ENCODE measurements around the gene SNAP91. TPM values are rescaled to one million over a fixed set of nuclear protein-coding genes. Genes with fewer than 3 reads are reported as not detected.
A peak's percentile ranks its signal among the peaks of the same experiment; 100 is the strongest.

SNAP91 gene
- total and polyA plus RNA-seq, 9 of the 15 experiments (the other 6 are each of a cell fraction or from before 2014, with no cell fraction given): not detected

DNA sequence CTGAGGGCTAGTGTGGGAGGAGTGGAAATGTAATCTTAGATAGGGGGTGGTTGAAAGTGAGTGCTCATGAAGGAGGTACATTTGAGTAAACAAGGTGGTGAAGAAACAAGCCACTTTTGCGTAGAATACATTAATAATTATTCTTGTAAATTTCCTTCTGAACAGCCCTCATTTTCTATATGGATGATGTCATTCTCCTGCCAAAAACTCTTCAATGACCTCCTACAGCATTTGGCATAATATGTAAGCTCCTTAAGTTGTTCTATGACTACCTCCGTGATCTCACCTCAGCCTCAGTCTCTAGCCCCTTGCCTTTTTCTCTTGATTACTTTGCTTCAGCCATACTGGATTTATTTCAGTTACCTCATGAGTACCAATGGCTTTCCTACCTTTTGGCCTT lies 14.0 kb upstream of the SNAP91 start:
- BruUV-seq (replicated peaks): no TSS peak
- Histone ChIP-seq H3K79me2 (ENCODE audit: control insufficient read depth, insufficient read depth, low read length) (no peaks in the 10 kb centered on the region), H3K4me3 (no peak overlapping the region), H3K9me1 (ENCODE audit: control insufficient read depth, insufficient read depth, low read length) (no peaks in the 10 kb centered on the region), H3K9ac (ENCODE audit: insufficient read depth in 1 of 2, low read depth in 2 of 2, low read length in 2 of 2) (no peak overlapping the region), H3K36me3 (ENCODE audit: control insufficient read depth, insufficient read depth, low read length) (no peaks in the 10 kb centered on the region), H3K4me1 (replicated peaks in 1 of 2; ENCODE audit: control insufficient read depth in 2 of 2, insufficient read depth in 2 of 2, low read length in 2 of 2) (no peaks in the 10 kb centered on the region), H2AFZ (ENCODE audit: low read depth, low read length) (no peak overlapping the region), H4K20me1 (replicated peaks; ENCODE audit: control insufficient read depth, insufficient read depth, low read length) (no peaks in the 10 kb centered on the region), H3K27ac (ENCODE audit: extremely low read depth, low read depth, low read length) (no peak overlapping the region), H3K9me3 (replicated peaks; ENCODE audit: control insufficient read depth, insufficient read depth, low read depth, low read length) (no peaks in the 10 kb centered on the region), H3K4me2 (ENCODE audit: insufficient read depth, low read length) (no peak overlapping the region), H3K27me3 (ENCODE audit: control insufficient read depth in 2 of 2, insufficient read depth in 2 of 2, low read length in 2 of 2) (no peaks in the 10 kb centered on the region; a peak in 1 of 5 replicates)
- ChIA-PET POLR2A (no interaction called here), CTCF (ENCODE audit: low intra/inter-chr PET ratio) (no interaction called here)
- intact Hi-C loops (cut with micrococcal nuclease): no loop called here
- ATAC-seq: no peak
- WGBS (ENCODE audit: insufficient coverage, low coverage, missing lambda C conversion rate): 0% methylated on average over 2 of the region's 2 CpGs
- in situ Hi-C loops (cut with MboI): no loop called here
- TF ChIP-seq, protein P1, sequence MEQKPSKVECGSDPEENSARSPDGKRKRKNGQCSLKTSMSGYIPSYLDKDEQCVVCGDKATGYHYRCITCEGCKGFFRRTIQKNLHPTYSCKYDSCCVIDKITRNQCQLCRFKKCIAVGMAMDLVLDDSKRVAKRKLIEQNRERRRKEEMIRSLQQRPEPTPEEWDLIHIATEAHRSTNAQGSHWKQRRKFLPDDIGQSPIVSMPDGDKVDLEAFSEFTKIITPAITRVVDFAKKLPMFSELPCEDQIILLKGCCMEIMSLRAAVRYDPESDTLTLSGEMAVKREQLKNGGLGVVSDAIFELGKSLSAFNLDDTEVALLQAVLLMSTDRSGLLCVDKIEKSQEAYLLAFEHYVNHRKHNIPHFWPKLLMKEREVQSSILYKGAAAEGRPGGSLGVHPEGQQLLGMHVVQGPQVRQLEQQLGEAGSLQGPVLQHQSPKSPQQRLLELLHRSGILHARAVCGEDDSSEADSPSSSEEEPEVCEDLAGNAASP (IDR thresholded peaks at IDR 0.05): no peak
- no peak for TF ChIP-seq ETV6 (IDR thresholded peaks at IDR 0.05; ENCODE audit: borderline replicate concordance in 1 of 2, low read depth in 2 of 2, low read length in 1 of 2)
- no peak for TF ChIP-seq ETV6 (CRISPR knock-in tag; IDR thresholded peaks at IDR 0.05; ENCODE audit: borderline replicate concordance)
- no peak for FAIRE-seq
- no peak for DNase-seq (ENCODE audit: extremely low read depth in 1 of 4, low spot score in 3 of 4)

DNA sequence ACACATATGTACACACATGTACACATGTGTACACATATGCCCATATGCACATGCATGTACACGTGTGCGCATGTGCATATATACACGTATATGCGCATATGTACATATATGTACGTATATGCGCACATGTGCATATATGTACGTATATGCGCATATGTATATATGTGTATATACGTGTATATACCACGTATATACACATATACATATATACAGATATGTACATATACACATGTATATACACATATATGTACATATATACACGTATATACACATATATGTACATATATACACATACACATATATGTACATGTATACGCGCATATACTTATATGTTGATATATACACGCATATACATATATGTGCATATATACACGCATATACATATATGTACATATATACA lies 8.9 kb upstream of the SNAP91 start:
- CTCF ChIA-PET (ENCODE audit: low intra/inter-chr PET ratio): no interaction called here
- TF ChIP-seq BMI1 (IDR thresholded peaks at IDR 0.05; ENCODE audit: low read length) (no peak), MED1 (CRISPR knock-in tag; IDR thresholded peaks at IDR 0.05; ENCODE audit: borderline replicate concordance) (no peak), ZNF134 (CRISPR knock-in tag; conservative IDR thresholded peaks at IDR 0.05) (no peak), SMARCA4 (IDR thresholded peaks at IDR 0.05) (no peak), NR2C1 (IDR thresholded peaks at IDR 0.05) (no peak), NR2C1 (tag; IDR thresholded peaks at IDR 0.05) (no peak), CHD1 (IDR thresholded peaks at IDR 0.05; ENCODE audit: low read length) (no peak)
- TF ChIP-seq, protein P2, sequence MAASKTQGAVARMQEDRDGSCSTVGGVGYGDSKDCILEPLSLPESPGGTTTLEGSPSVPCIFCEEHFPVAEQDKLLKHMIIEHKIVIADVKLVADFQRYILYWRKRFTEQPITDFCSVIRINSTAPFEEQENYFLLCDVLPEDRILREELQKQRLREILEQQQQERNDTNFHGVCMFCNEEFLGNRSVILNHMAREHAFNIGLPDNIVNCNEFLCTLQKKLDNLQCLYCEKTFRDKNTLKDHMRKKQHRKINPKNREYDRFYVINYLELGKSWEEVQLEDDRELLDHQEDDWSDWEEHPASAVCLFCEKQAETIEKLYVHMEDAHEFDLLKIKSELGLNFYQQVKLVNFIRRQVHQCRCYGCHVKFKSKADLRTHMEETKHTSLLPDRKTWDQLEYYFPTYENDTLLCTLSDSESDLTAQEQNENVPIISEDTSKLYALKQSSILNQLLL (CRISPR knock-in tag; IDR thresholded peaks at IDR 0.05; ENCODE audit: borderline replicate concordance): peak; percentile 68; the same call in 1 of the 2 replicates
- Histone ChIP-seq H3K9me1 (ENCODE audit: control insufficient read depth, insufficient read depth, low read length) (no peaks in the 10 kb centered on the region), H4K20me1 (replicated peaks; ENCODE audit: control insufficient read depth, insufficient read depth, low read length) (no peaks in the 10 kb centered on the region), H3K79me2 (ENCODE audit: control insufficient read depth, insufficient read depth, low read length) (no peaks in the 10 kb centered on the region), H3K4me2 (ENCODE audit: insufficient read depth, low read length) (no peak overlapping the region), H3K27me3 (ENCODE audit: control insufficient read depth in 2 of 2, insufficient read depth in 2 of 2, low read length in 2 of 2) (no peaks in the 10 kb centered on the region), H3K4me1 (replicated peaks in 1 of 2; ENCODE audit: control insufficient read depth in 2 of 2, insufficient read depth in 2 of 2, low read length in 2 of 2) (no peaks in the 10 kb centered on the region), H3K9me3 (replicated peaks; ENCODE audit: control insufficient read depth, insufficient read depth, low read depth, low read length) (peaks cover 4% of the 10 kb centered on the region; the same call in 1 of the 2 replicates), H3K9ac (ENCODE audit: insufficient read depth in 1 of 2, low read depth in 2 of 2, low read length in 2 of 2) (no peak overlapping the region), H3K27ac (ENCODE audit: extremely low read depth, low read depth, low read length) (no peak overlapping the region), H3K4me3 (no peak overlapping the region), H3K36me3 (ENCODE audit: control insufficient read depth, insufficient read depth, low read length) (no peaks in the 10 kb centered on the region), H2AFZ (ENCODE audit: low read depth, low read length) (no peak overlapping the region)
- in situ Hi-C loops (cut with MboI): no loop called here
- 71% methylated on average over 15 of the region's 15 CpGs for WGBS (ENCODE audit: insufficient coverage, low coverage, missing lambda C conversion rate)
- FAIRE-seq (no peak), DNase-seq (ENCODE audit: extremely low read depth in 1 of 4, low spot score in 3 of 4) (no peak), ATAC-seq (no peak)
- no TSS peak for BruUV-seq (replicated peaks)
- intact Hi-C loops (cut with micrococcal nuclease): no loop called here
- POLR2A ChIA-PET: no interaction called here

Measured in K562 (cell line).